Tibial nerve (tissue), 4 donors: Measurements from ENCODE around the gene ERC2. TPM values are rescaled to one million over a fixed set of nuclear protein-coding genes. Genes with fewer than 3 reads are reported as not detected.

Experiments
- DNase-seq, 2 donors: peaks; one replicate each; pipeline ENCODE4 v3.0.0-alpha.2; 2019; ENCODE audit warnings: low spot score in 2 of 2
- H3K27ac ChIP-seq, 4 donors: fragments of 200-600 bp; sonication (generic) in 3 of 4; one replicate each; pipeline ENCODE4 v1.5.1; 2017 to 2019; ENCODE audit warnings: mild to moderate bottlenecking in 1 of 4
- H3K27me3 ChIP-seq, 2 donors: fragments of 200-600 bp; sonication (generic) in 1 of 2; one replicate each; pipeline versions ENCODE4 v1.5.1 to v1.6.0; 2017 to 2019
- H3K36me3 ChIP-seq, 3 donors: fragments of 200-600 bp; sonication (generic); one replicate each; pipeline ENCODE4 v1.5.1; 2018 to 2019
- H3K4me1 ChIP-seq, 4 donors: fragments of 200-600 bp; sonication (generic) in 3 of 4; one replicate each; pipeline ENCODE4 v1.5.1; 2017 to 2019
- H3K4me3 ChIP-seq, 4 donors: fragments of 200-600 bp; sonication (generic) in 3 of 4; one replicate each; pipeline ENCODE4 v1.5.1; 2017 to 2019; ENCODE audit warnings: mild to moderate bottlenecking in 1 of 4, moderate library complexity in 1 of 4
- H3K9me3 ChIP-seq, 4 donors: fragments of 200-600 bp; sonication (generic) in 3 of 4; one replicate each; pipeline ENCODE4 v1.5.1; 2017 to 2019
- EP300 ChIP-seq, 2 donors: sonication (generic); formaldehyde crosslinking; IDR thresholded peaks; one replicate each; pipeline ENCODE4 v1.6.1; 2017; ENCODE audit warnings: antibody characterized with exemption in 2 of 2, mild to moderate bottlenecking in 1 of 2
- POLR2A ChIP-seq, 2 donors: fragments of 450-650 bp; IDR thresholded peaks; one replicate each; pipeline ENCODE4 v1.6.1; 2017; ENCODE audit warnings: antibody characterized with exemption in 2 of 2, mild to moderate bottlenecking in 2 of 2, moderate library complexity in 2 of 2
- WGBS, 2 donors: methylation state at CpG; one replicate each; pipeline ENCODE4 v1.1.5; 2018; 5-methylcytosine and 5-hydroxymethylcytosine counted together
- total RNA-seq, 4 donors: library from RNA; depleted of rRNA; stranded (reverse); fragments of >200 nt; gene quantifications; one replicate each; pipeline ENCODE4 v1.1.0, GENCODE V29; 2016
- TF ChIP-seq, protein P1 (sequence below), 5 experiments: fragments of 200-600 bp in 3 of 5; fragments of 450-650 bp in 2 of 5; sonication (generic) in 3 of 5; IDR thresholded peaks; one replicate each; pipeline ENCODE4 v1.5.1; 2016 to 2019; ENCODE audit warnings: antibody characterized with exemption in 5 of 5, mild to moderate bottlenecking in 3 of 5, moderate library complexity in 2 of 5

ERC2 gene
- total RNA-seq, 4 donors from 2014 or later = 0.84 to 0.98 (median 0.90) TPM; not detected in 1

DNA sequence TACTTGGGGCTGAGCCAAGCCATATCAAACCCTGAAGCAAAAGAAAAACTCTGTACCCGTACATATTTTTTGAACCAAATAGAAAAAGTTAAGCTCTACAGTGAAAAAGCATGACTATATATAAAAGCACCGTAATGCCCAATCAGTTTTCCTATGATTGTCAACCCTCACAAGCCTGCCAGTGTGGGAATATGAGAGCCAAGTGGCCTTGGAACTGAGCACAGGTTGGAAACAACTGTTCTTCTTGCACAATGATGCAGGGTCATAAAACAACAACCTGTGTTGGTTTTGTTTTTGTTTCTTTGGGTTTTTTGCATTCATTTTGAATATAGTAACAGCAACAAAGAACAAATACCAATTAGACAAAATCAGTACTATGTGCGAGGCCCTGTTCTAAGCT lies 3.5 kb upstream of the ERC2 start:
- H3K4me3 ChIP-seq = no peak overlapping the region
- peaks cover 0 to 19% (median 11%) of the 10 kb centered on the region in 4 donors for H3K4me1 ChIP-seq
- no peaks in the 10 kb centered on the region for H3K9me3 ChIP-seq

GRCh38 chr3:56469141-56469540 lies 874 bp upstream of the ERC2 start:
- WGBS, 2 donors = 74 to 83% methylated on average over 3 of the region's 3 CpGs
- no peak overlapping the region for H3K27ac ChIP-seq

More for the DNA sequence above, 3.5 kb upstream of the ERC2 start:
- TF ChIP-seq POLR2A (IDR thresholded peaks at IDR 0.05) (no peak), EP300 (IDR thresholded peaks at IDR 0.05) (no peak)
- TF ChIP-seq, protein P1, sequence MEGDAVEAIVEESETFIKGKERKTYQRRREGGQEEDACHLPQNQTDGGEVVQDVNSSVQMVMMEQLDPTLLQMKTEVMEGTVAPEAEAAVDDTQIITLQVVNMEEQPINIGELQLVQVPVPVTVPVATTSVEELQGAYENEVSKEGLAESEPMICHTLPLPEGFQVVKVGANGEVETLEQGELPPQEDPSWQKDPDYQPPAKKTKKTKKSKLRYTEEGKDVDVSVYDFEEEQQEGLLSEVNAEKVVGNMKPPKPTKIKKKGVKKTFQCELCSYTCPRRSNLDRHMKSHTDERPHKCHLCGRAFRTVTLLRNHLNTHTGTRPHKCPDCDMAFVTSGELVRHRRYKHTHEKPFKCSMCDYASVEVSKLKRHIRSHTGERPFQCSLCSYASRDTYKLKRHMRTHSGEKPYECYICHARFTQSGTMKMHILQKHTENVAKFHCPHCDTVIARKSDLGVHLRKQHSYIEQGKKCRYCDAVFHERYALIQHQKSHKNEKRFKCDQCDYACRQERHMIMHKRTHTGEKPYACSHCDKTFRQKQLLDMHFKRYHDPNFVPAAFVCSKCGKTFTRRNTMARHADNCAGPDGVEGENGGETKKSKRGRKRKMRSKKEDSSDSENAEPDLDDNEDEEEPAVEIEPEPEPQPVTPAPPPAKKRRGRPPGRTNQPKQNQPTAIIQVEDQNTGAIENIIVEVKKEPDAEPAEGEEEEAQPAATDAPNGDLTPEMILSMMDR (IDR thresholded peaks at IDR 0.05) = no peak
- WGBS, 2 donors = 80 to 83% methylated on average over 3 of the region's 3 CpGs
- Histone ChIP-seq H3K36me3 (no peaks in the 10 kb centered on the region), H3K27me3 (peaks cover 0 to 29% of the 10 kb centered on the region in 2 donors), H3K27ac (no peak overlapping the region)
- DNase-seq = no peak

DNA sequence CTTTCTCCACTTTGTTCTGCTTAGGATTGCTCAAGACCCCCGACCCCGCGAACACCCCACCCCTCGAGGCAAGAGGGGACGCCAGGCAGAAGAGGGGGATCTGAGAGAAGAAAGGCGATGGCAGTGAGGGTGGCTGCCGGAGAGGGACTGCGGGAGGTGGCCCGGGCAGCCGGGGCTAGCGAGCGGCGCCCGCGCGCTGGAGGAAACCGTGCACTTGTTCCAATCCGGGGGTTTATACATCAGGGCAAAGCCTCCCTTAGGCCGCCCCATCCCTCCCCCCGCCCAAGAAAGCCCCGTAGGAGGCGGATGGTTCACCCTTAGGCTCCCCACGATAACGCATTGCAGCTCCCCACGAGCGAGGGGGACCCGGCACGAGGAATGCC lies 475 bp downstream of the ERC2 start:
- Histone ChIP-seq H3K36me3 (no peaks in the 10 kb centered on the region), H3K4me3 (peak overlapping the region; percentile 31 to 56 (median 36)), H3K9me3 (no peaks in the 10 kb centered on the region), H3K27ac (no peak overlapping the region), H3K4me1 (peaks cover 0 to 20% (median 11%) of the 10 kb centered on the region in 4 donors), H3K27me3 (peaks cover 0 to 42% of the 10 kb centered on the region in 2 donors)
- DNase-seq = no peak
- TF ChIP-seq EP300 (IDR thresholded peaks at IDR 0.05) = no peak
- TF ChIP-seq, protein P1 (IDR thresholded peaks at IDR 0.05) = no peak
- no peak for TF ChIP-seq POLR2A (IDR thresholded peaks at IDR 0.05)
- 0% methylated on average over 18 to 28 of the region's 28 CpGs for WGBS, 2 donors

More at GRCh38 chr3:56469141-56469540, 874 bp upstream of the ERC2 start:
- H3K36me3 ChIP-seq = no peaks in the 10 kb centered on the region
- no peak for TF ChIP-seq POLR2A (IDR thresholded peaks at IDR 0.05)
- no peaks in the 10 kb centered on the region for H3K9me3 ChIP-seq
- DNase-seq = no peak
- H3K4me3 ChIP-seq = no peak overlapping the region
- H3K27me3 ChIP-seq = peaks cover 0 to 42% of the 10 kb centered on the region in 2 donors
- H3K4me1 ChIP-seq = peaks cover 0 to 20% (median 11%) of the 10 kb centered on the region in 4 donors

DNA sequence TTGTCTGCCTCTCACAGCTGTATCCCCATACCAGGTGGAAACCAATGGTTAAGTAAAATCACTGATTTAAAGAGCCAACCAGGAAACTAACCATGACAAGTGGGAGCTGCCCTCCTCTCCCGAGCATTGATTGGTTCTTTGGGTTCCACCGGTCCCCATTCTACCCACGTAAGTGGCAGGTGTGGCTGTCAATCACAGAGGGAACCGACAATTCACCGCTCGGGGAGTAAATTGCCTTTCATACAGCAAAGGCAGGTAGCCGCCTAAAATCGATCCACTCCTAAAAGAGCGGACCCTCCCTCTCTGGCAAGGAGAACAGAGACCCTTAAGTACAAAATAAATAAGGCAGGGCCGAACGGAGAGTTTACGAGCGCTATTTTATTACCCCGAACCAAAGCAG lies 1.2 kb downstream of the ERC2 start:
- H3K9me3 ChIP-seq = no peaks in the 10 kb centered on the region
- H3K36me3 ChIP-seq = no peaks in the 10 kb centered on the region
- WGBS, 2 donors = 2 to 4% methylated on average over 14 of the region's 14 CpGs
- DNase-seq = peak in 1 of 2 donors; percentile 7
- H3K4me3 ChIP-seq = peak overlapping the region in 3 of 4 donors; percentile 31 to 56 (median 35)
- TF ChIP-seq, protein P1 (IDR thresholded peaks at IDR 0.05) = no peak
- TF ChIP-seq POLR2A (IDR thresholded peaks at IDR 0.05) = no peak
- no peak for TF ChIP-seq EP300 (IDR thresholded peaks at IDR 0.05)
- H3K4me1 ChIP-seq = peaks cover 0 to 20% (median 11%) of the 10 kb centered on the region in 4 donors
- H3K27ac ChIP-seq = no peak overlapping the region
- peaks cover 0 to 42% of the 10 kb centered on the region in 2 donors for H3K27me3 ChIP-seq

DNA sequence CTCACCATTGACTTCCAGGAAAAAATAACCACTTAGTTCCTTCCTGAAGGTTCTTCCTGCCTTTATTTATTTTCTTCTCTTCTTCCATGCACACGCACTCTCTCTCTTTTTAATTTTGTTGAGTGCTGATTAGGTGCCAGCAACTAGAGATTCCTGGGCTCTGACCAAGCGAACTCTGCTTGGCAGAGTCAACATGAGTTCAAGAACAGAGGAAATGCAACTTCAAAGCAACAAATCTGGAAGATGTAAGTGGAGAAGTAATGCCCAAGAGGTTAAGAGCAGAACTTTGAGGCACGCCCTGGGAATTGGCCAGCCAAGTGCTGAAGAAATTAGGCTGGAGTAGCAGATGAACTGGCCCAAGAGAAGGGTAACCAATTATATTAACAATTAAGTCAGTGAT lies 8.5 kb downstream of the ERC2 start:
- H3K27me3 ChIP-seq = no peaks in the 10 kb centered on the region
- H3K36me3 ChIP-seq = no peaks in the 10 kb centered on the region
- no peaks in the 10 kb centered on the region for H3K9me3 ChIP-seq
- H3K4me3 ChIP-seq = no peak overlapping the region
- WGBS, 2 donors = 65 to 70% methylated on average over 3 of the region's 3 CpGs
- DNase-seq = no peak
- no peak overlapping the region for H3K27ac ChIP-seq
- TF ChIP-seq, protein P1 (IDR thresholded peaks at IDR 0.05) = no peak
- TF ChIP-seq POLR2A (IDR thresholded peaks at IDR 0.05) (no peak), EP300 (IDR thresholded peaks at IDR 0.05) (no peak)
- H3K4me1 ChIP-seq = no peaks in the 10 kb centered on the region

DNA sequence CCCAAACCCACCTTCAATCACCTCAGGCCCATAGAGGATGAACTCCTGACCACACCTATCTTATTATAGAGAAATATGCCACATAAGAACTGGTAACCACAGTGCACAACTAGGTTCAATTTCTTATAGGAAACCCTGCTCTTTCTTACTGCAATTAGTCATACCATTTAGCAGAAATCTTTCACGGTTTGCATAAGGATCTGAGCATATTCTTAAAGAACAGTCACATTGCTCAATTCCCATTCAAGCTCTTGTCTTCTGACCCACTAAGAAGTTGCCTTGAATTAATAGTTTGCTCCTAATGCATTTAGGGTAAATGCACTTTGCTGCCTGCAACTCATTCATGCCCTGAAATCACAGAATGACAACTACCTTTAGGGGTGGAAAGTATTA lies 9.2 kb downstream of the ERC2 start:
- Histone ChIP-seq H3K4me3 (no peak overlapping the region), H3K4me1 (no peaks in the 10 kb centered on the region), H3K27me3 (no peaks in the 10 kb centered on the region), H3K36me3 (no peaks in the 10 kb centered on the region), H3K27ac (no peak overlapping the region), H3K9me3 (no peaks in the 10 kb centered on the region)
- DNase-seq = no peak
- WGBS, 2 donors = 53 to 59% methylated on average over 1 of the region's 1 CpG
- TF ChIP-seq, protein P1 (IDR thresholded peaks at IDR 0.05) = no peak
- no peak for TF ChIP-seq POLR2A (IDR thresholded peaks at IDR 0.05)
- no peak for TF ChIP-seq EP300 (IDR thresholded peaks at IDR 0.05)
